HG02571 (cell line): ENCODE results near the gene NAGS.
"Not testable (repeated sequence)": the region's sequence is repeated elsewhere in the genome, so short reads cannot be mapped to it uniquely, and the experiment has no call there.

ENCODE experiments used
- ATAC-seq: cut with Tn5 transposase; IDR thresholded peaks from one replicate; pipeline ENCODE4 v1.9.1; 2021; ENCODE audit warnings: mild to moderate bottlenecking, moderate library complexity; ENCODE audit not compliant: unreplicated experiment

The NAGS gene

GRCh38 chr17:44004077-44004760, at the start of gene NAGS:
NAGS (plus strand) TSS chr17:44004622; CDS start chr17:44004664, 42 bp downstream.
- ATAC-seq: no peak

- ATAC-seq: no peak
Measured at GRCh38 chr17:43956222-43956621, 48.2 kb upstream of the NAGS start.

- ATAC-seq: no peak
Measured at GRCh38 chr17:43958748-43959352, 45.6 kb upstream of the NAGS start.

GRCh38 chr17:43961292-43961691, 43.1 kb upstream of the NAGS start:
- ATAC-seq: not testable (repeated sequence)

GRCh38 chr17:43961954-43962353, 42.5 kb upstream of the NAGS start:
- ATAC-seq: no peak

GRCh38 chr17:43962479-43962878, 41.9 kb upstream of the NAGS start:
- ATAC-seq: no peak

GRCh38 chr17:43966276-43966675, 38.1 kb upstream of the NAGS start:
- no peak for ATAC-seq

GRCh38 chr17:43967251-43967875, 37.1 kb upstream of the NAGS start:
- no peak for ATAC-seq

GRCh38 chr17:43970366-43970765, 34.1 kb upstream of the NAGS start:
- no peak for ATAC-seq

- ATAC-seq: not testable (repeated sequence)
Measured at GRCh38 chr17:43971436-43971835, 33.0 kb upstream of the NAGS start.

GRCh38 chr17:43972444-43973212, 31.8 kb upstream of the NAGS start:
- ATAC-seq: not testable (repeated sequence)

- ATAC-seq: no peak
Measured at GRCh38 chr17:43974382-43975266, 29.8 kb upstream of the NAGS start.

GRCh38 chr17:43975898-43976297, 28.5 kb upstream of the NAGS start:
- ATAC-seq: no peak

GRCh38 chr17:43976963-43977837, 27.2 kb upstream of the NAGS start:
- ATAC-seq: no peak

GRCh38 chr17:43978078-43978477, 26.3 kb upstream of the NAGS start:
- ATAC-seq: no peak

GRCh38 chr17:43979011-43979410, 25.4 kb upstream of the NAGS start:
- no peak for ATAC-seq

- no peak for ATAC-seq
Measured at GRCh38 chr17:43979671-43980070, 24.8 kb upstream of the NAGS start.

- ATAC-seq: no peak
Measured at GRCh38 chr17:43982171-43982570, 22.3 kb upstream of the NAGS start.

- ATAC-seq: no peak
Measured at GRCh38 chr17:43983196-43983514, 21.3 kb upstream of the NAGS start.
